ENCODE measurements around the gene IL27RA.

DNA sequence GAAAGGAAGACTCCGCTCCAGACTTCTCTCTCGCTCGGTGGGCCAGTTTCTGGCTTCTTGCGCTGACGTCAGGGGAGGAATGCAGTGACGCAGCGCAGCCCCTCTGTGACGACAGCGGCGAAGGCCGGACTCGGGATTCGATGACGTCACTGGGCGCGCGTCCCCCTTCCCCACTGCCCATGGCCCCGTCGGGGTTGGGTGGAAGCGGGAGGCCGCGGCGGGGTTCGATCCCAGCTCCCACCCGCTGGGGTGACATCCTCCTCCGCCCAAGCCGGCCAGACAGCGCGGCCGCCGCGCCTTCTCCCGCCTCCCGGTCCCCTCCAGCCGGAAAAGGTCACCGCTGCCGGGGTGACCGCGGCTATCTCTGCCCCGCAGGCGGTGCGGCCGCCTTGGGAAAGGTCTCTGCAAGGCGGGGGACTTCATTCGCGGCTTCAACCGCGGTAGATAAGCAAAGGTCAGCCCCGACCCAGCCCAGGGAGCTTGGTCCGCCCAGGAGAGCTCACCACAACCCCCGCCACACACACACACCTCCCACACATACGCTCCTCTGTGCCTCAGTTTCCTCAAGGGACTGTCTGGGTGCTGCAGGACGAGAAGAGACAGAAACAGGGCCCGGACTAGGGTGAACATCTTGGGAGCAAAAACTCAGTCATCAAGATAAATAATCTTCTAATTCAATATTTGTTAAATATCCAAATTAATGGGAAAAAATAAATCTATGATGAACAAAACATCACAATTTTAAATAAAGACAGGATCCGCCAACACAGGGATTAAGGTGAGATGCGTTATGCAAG lies 24.6 kb upstream of the IL27RA start:
- TF ChIP-seq GATA2 (IDR thresholded peaks at IDR 0.05; ENCODE audit: low read depth, low read length) (no peak), GATA3 (IDR thresholded peaks at IDR 0.05; ENCODE audit: low read depth, low read length) (no peak)
